Astrocyte (in vitro differentiated cells and primary cell): ENCODE measurements around the gene UGGT2.

Experiments
- EZH2 ChIP-seq: IDR thresholded peaks from 2 replicates; pipeline ENCODE4 v1.6.1; 2012; ENCODE audit warnings: mild to moderate bottlenecking, low read length, inconsistent platforms; ENCODE audit not compliant: insufficient read depth
- TF ChIP-seq, protein P1 (sequence below): IDR thresholded peaks from 2 replicates; pipeline ENCODE4 v1.5.1; 2011; ENCODE audit warnings: low read depth, mild to moderate bottlenecking, inconsistent platforms, low read length, moderate library complexity; ENCODE audit not compliant: insufficient read depth

DNA sequence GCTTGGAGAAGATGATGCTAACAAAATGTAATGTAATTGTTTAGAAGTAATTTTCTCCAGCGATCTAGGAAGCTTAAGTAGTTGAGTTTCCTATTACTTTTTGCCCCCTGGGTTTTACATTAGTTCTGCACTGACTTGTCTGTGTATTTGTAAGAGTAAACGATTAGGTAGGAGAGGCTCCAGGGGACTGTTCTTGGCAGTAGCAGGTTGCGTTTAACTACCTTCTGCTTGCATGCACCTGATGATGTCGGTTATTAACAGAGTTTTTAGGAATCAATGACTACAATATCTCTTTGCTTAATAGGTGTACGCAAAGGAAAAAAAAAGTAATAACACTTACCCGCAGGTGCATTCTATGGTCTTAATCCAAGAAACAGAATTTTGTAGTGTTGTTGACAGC, 18.3 kb upstream of the UGGT2 start:
- TF ChIP-seq, protein P1, sequence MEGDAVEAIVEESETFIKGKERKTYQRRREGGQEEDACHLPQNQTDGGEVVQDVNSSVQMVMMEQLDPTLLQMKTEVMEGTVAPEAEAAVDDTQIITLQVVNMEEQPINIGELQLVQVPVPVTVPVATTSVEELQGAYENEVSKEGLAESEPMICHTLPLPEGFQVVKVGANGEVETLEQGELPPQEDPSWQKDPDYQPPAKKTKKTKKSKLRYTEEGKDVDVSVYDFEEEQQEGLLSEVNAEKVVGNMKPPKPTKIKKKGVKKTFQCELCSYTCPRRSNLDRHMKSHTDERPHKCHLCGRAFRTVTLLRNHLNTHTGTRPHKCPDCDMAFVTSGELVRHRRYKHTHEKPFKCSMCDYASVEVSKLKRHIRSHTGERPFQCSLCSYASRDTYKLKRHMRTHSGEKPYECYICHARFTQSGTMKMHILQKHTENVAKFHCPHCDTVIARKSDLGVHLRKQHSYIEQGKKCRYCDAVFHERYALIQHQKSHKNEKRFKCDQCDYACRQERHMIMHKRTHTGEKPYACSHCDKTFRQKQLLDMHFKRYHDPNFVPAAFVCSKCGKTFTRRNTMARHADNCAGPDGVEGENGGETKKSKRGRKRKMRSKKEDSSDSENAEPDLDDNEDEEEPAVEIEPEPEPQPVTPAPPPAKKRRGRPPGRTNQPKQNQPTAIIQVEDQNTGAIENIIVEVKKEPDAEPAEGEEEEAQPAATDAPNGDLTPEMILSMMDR: no peak
- TF ChIP-seq EZH2: no peak
